Activated T-helper 1 cell treated with anti-CD3 and anti-CD28 coated beads, Interleukin-12 subunit alpha, Interleukin-12 subunit beta, Interleukin-2, Interleukin-4 antibody, amounts not matched to agents 30 ng/mL and 10 ng/mL and 1 ng/mL, durations not matched to agents 14 hours and 24 hours and 36 hours (primary cell): ENCODE results near the gene ATF5. TPM values are rescaled to one million over a fixed set of nuclear protein-coding genes. Genes with fewer than 3 reads are reported as not detected.
"Not testable (repeated sequence)": the region's sequence is repeated elsewhere in the genome, so short reads cannot be mapped to it uniquely, and the experiment has no call there.

Experiments used
- DNase-seq: peaks from one replicate; pipeline ENCODE4 v3.0.0; 2021; ENCODE audit warnings: low spot score
- H3K27ac Mint-ChIP-seq: one replicate; pipeline ENCODE4 v1.8.0; 2021; ENCODE audit warnings: mild to moderate bottlenecking, mixed read lengths
- H3K27me3 Mint-ChIP-seq: one replicate; pipeline ENCODE4 v1.8.0; 2022; ENCODE audit warnings: mild to moderate bottlenecking, moderate library complexity, mixed read lengths; ENCODE audit not compliant: insufficient read depth
- H3K36me3 Mint-ChIP-seq: one replicate; pipeline ENCODE4 v1.8.0; 2021; ENCODE audit warnings: low read depth, mixed read lengths
- H3K4me1 Mint-ChIP-seq: one replicate; pipeline ENCODE4 v1.8.0; 2021; ENCODE audit warnings: low read depth, mixed read lengths
- H3K4me3 Mint-ChIP-seq: one replicate; pipeline ENCODE4 v1.8.0; 2021; ENCODE audit warnings: mild to moderate bottlenecking, moderate library complexity, mixed read lengths
- H3K9me3 Mint-ChIP-seq: one replicate; pipeline ENCODE4 v1.8.0; 2021; ENCODE audit warnings: mixed read lengths
- intact Hi-C: fragments of 100-400 bp; cut with micrococcal nuclease; formaldehyde crosslinking; loops from one replicate; pipeline ENCODE4 v1.15.1; 2024
- total RNA-seq: library from RNA; stranded (reverse); gene quantifications from 2 replicates; pipeline ENCODE4 v1.2.3, GENCODE V29; 2022

ATF5 gene
- total RNA-seq, 1 donor from 2014 or later = 52.0 TPM

DNA sequence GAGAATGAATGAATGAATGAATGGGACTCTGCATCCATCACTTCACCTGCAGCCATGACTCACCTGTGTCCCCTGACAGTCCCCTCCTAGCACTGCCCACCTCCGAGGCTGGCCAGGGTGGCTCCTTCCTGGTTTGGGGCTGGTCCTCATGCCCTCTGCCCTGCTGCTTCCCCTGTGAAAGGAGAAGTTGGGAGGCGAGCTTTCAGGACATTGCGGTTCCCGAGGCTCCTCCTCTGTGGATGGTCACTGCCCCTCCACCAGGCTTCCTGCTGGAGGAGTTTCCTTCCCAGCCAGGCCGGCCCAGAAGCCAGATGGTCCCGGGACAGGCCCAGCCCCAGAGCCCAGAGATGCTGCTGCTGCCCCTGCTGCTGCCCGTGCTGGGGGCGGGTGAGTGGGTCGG, 40.4 kb downstream of the ATF5 start:
- H3K27me3 Mint-ChIP-seq, H3K36me3 Mint-ChIP-seq, H3K4me1 Mint-ChIP-seq, intact Hi-C loops, H3K27ac Mint-ChIP-seq, H3K9me3 Mint-ChIP-seq, DNase-seq, H3K4me3 Mint-ChIP-seq: not testable (repeated sequence)

DNA sequence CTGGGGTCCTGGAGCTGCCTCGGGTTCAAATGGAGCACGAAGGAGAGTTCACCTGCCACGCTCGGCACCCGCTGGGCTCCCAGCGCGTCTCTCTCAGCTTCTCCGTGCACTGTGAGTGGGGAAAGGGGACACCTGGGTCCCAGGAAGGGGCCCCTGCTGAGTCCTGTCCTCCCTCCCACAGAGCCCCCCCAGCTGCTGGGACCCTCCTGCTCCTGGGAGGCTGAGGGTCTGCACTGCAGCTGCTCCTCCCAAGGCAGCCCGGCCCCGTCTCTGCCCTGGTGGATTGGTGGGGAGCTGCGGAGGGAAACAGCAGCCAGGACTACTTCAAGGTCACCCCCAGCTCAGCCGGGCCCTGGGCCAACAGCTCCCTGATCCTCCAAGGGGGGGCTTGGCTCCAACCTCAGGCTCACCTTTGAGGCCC, 43.0 kb downstream of the ATF5 start:
- Mint-ChIP-seq H3K9me3 (no peaks in the 10 kb centered on the region), H3K27ac (no peak overlapping the region), H3K4me1 (no peaks in the 10 kb centered on the region), H3K4me3 (no peak overlapping the region), H3K27me3 (peaks cover 2% of the 10 kb centered on the region), H3K36me3 (peaks cover 7% of the 10 kb centered on the region)
- DNase-seq = no peak
- intact Hi-C loops = no loop called here

DNA sequence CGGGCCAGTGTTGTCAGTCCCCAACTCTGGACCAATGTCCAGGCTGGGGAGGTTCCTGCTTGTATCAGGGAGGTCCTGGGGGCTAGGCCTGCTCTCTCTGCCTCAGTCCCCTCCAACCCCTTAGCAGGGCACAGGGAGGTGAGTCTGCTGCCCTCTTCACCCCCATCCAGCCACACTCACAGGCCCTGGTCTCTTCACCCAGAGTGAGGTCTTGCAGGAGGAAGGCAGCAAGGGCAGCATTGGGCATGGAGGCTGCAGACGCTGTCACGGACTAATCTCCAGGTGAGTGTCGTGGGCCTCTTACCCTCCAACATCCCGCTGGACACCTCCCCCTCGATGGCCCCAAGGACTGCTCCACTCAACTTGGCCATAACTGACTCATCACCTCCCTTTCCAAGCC, 43.8 kb downstream of the ATF5 start:
- no peaks in the 10 kb centered on the region for H3K9me3 Mint-ChIP-seq
- H3K27ac Mint-ChIP-seq = no peak overlapping the region
- no peaks in the 10 kb centered on the region for H3K4me1 Mint-ChIP-seq
- no peak for DNase-seq
- intact Hi-C loops = no loop called here
- no peaks in the 10 kb centered on the region for H3K27me3 Mint-ChIP-seq
- H3K4me3 Mint-ChIP-seq = no peak overlapping the region
- H3K36me3 Mint-ChIP-seq = peaks cover 8% of the 10 kb centered on the region

DNA sequence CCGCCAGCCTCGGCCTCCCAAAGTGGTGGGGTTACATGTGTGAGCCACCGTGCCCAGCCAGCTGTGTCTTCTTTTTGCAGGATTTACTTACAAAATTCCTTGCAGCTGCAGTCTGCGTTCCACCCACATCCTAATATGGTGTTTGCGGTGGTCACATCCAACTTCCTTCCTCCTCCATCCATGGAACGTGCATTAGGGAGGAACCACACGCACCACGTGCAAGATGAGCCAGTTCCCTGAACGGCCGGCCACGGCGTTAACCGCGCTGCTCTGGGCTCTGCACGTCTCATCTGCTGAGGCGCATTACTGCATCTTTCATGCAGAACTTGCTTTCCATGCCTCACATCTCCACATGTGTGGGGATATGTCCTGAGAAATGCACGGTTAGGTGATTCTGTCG, 45.0 kb downstream of the ATF5 start:
- H3K36me3 Mint-ChIP-seq = peaks cover 8% of the 10 kb centered on the region
- no peak overlapping the region for H3K27ac Mint-ChIP-seq
- no peak overlapping the region for H3K4me3 Mint-ChIP-seq
- H3K4me1 Mint-ChIP-seq = no peaks in the 10 kb centered on the region
- no peak for DNase-seq
- no peaks in the 10 kb centered on the region for H3K27me3 Mint-ChIP-seq
- intact Hi-C loops = no loop called here
- H3K9me3 Mint-ChIP-seq = no peaks in the 10 kb centered on the region

DNA sequence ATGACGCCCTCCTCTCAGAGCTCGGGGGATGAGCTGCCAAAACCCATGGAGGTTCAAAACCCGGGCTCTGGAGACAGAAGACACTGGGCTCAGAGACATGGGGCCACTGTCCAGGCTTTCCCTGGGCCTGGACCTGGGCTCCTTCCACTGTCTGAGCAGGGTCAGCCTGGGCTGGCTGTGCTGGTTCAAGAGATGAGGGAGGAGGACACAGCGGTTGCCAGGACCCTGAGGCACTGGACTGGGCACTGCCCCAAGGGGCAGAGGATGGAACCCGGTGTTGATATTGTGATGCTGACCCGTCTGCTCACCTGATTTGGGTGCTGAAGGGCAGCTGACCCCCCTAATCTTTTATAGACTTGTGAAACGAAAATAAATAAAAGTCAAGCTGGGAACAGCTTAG, 46.0 kb downstream of the ATF5 start:
- intact Hi-C loops = no loop called here
- no peaks in the 10 kb centered on the region for H3K9me3 Mint-ChIP-seq
- no peak overlapping the region for H3K27ac Mint-ChIP-seq
- DNase-seq = no peak
- no peak overlapping the region for H3K4me3 Mint-ChIP-seq
- no peaks in the 10 kb centered on the region for H3K4me1 Mint-ChIP-seq
- peaks cover 8% of the 10 kb centered on the region for H3K36me3 Mint-ChIP-seq
- no peaks in the 10 kb centered on the region for H3K27me3 Mint-ChIP-seq

DNA sequence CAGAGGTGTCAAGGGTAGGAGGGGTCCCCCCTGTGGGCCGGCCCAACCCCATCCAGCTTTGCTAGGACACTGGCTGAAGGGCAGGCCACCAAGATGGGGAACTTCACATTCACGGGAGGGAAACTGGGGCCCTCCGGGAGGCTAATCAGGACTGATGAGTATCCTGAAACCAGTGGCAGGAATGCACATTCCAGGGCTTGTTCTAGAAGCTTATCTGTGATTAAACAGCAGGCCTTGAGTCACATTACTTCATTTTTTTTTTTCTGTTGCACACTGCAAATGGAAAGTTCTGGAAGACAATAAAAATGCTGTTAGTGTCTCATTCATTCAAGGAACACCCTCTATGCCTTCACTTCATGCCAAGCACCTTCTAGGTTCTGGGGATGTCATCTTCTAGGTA, 47.5 kb downstream of the ATF5 start:
- H3K4me1 Mint-ChIP-seq = no peaks in the 10 kb centered on the region
- DNase-seq = no peak
- no peak overlapping the region for H3K27ac Mint-ChIP-seq
- H3K4me3 Mint-ChIP-seq = no peak overlapping the region
- peaks cover 9% of the 10 kb centered on the region for H3K36me3 Mint-ChIP-seq
- no peaks in the 10 kb centered on the region for H3K27me3 Mint-ChIP-seq
- no peaks in the 10 kb centered on the region for H3K9me3 Mint-ChIP-seq
- intact Hi-C loops = no loop called here

DNA sequence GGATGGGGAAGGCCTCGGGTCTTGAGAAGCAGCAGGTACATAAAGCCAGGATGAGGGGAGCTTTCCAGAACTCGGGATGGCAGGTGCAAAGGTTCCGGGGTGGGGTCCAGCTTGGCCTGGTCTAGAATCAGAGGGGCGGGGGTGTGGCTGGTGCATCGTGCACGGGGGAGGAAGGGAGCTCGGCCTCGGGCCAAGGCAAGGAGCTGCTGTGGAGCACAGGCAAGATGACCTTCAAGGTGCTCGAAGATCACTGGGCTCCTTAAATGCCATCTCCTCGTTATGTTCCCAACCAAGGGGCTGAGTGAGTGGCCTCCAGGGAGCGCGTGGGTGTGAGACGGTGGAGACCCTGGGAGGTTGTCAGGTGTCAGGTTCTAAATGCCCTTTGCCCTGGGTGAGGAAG, 48.1 kb downstream of the ATF5 start:
- DNase-seq = no peak
- no peaks in the 10 kb centered on the region for H3K4me1 Mint-ChIP-seq
- no peak overlapping the region for H3K27ac Mint-ChIP-seq
- H3K27me3 Mint-ChIP-seq = no peaks in the 10 kb centered on the region
- H3K4me3 Mint-ChIP-seq = no peak overlapping the region
- intact Hi-C loops = no loop called here
- peaks cover 13% of the 10 kb centered on the region for H3K36me3 Mint-ChIP-seq
- H3K9me3 Mint-ChIP-seq = no peaks in the 10 kb centered on the region

DNA sequence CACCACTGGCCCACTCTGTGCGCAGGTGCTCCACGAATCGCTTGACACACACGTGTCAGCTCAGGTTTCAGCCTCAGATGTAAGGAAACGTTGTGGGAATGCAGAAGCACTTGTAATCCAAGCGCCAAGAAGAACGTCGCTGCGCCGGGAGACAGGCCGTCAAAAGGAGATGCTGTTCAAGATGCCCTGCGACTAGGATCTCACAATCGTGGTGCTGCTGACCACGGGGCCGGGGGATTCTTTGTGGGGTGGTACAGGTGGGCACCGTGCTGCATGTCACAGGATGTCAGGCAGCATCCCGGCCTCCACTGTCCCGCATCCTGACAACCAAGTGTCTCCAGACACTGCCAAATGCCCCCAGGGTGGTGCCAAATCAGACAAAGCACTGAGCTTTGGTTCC, 48.9 kb downstream of the ATF5 start:
- Mint-ChIP-seq H3K9me3 (no peaks in the 10 kb centered on the region), H3K27ac (no peak overlapping the region), H3K36me3 (peaks cover 13% of the 10 kb centered on the region), H3K27me3 (no peaks in the 10 kb centered on the region), H3K4me3 (no peak overlapping the region), H3K4me1 (no peaks in the 10 kb centered on the region)
- intact Hi-C loops = no loop called here
- no peak for DNase-seq

DNA sequence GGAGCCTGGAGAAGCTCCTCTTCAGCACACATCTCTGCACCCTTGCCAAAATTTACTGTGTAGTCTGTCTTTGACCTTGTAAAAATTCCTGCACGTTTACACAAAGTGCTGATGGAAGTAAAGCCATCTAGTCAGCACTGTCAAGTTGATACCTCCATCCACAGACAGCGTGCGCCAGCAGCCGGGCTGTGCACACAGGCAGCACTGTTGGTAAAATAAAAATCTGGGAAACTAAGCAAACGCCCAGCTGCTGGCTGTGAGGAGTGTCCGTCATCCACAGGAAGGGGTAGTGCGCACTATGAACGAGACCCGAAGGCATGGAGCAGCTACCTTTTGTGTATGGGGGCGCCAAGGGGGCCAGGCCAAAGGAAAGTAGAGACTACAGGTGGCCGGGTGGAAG, 49.3 kb downstream of the ATF5 start:
- Mint-ChIP-seq H3K4me1 (no peaks in the 10 kb centered on the region), H3K4me3 (no peak overlapping the region), H3K27me3 (no peaks in the 10 kb centered on the region), H3K36me3 (peaks cover 13% of the 10 kb centered on the region), H3K9me3 (no peaks in the 10 kb centered on the region), H3K27ac (no peak overlapping the region)
- DNase-seq = no peak
- intact Hi-C loops = no loop called here

DNA sequence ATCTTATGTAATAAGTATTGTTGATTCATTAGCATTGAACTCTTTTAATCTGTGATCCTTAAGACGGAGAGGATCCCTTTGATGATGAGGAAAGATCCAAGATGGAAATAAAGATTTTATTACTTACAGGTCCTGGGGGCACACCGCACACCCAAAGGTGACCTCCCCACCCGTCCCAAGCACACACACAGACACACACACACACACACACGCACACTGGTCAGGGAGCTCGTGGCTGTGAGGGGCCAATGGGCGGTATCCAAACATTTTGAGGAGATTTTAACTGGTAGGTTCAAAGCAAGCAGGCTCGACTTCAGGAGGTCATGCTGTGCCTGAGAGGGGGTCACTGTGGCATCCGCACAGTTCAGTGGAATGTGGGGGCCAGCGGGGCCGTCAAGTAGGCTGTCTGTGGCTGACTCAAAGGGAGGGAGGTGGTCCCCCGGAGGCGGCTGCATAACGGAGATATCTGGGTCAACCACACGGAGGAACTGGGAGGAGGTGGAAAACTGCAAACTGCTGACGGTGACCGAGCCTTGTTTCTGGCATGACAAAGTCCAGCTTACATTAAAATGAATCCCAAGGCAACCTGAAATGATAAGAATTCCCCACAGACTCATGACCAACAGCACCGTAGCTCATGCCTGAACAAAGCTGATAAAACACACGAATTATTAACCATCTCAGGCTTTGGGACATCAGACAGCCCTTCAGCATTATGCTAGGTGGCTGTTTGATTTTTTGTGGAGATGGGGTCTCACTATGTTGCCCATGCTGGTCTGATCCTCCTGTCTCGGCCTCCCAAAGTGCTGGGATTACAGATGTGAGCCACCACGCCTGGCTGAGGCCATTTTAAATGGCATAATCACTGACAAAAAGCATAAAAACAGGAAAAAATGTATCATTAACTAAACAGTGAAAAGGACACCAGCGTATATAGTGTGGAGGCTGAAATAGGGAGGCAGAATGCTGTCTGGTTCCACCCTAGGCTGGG, 52.9 kb downstream of the ATF5 start:
- intact Hi-C loops = loop anchor here (5.0 to 10.0 kb wide), 2 partner anchors 105 to 167 kb away; partner anchors contain the start of genes AKT1S1, FUZ, MED25 and TBC1D17
- no peak overlapping the region for H3K4me3 Mint-ChIP-seq
- DNase-seq = no peak
- no peaks in the 10 kb centered on the region for H3K9me3 Mint-ChIP-seq
- no peaks in the 10 kb centered on the region for H3K27me3 Mint-ChIP-seq
- peaks cover under 1% of the 10 kb centered on the region for H3K4me1 Mint-ChIP-seq
- H3K36me3 Mint-ChIP-seq = peaks cover 17% of the 10 kb centered on the region
- no peak overlapping the region for H3K27ac Mint-ChIP-seq

Other genes with a start within 250 kb of the ATF5 start
- gene ADM5, start 239.6 kb upstream of the ATF5 start, total RNA-seq = 6.0 and 6.9 TPM in 2 replicates
- gene CPT1C, start 238.1 kb upstream of the ATF5 start, total RNA-seq = 3.1 and 3.9 TPM in 2 replicates
- 1.3 and 2.0 TPM in 2 replicates for gene TSKS, start 165.9 kb upstream of the ATF5 start, total RNA-seq
- 61.1 and 63.6 TPM in 2 replicates for gene AP2A1, start 162.2 kb upstream of the ATF5 start, total RNA-seq
- 14.0 and 18.8 TPM in 2 replicates for gene FUZ, start 115.9 kb upstream of the ATF5 start, total RNA-seq
- gene MED25, start 110.9 kb upstream of the ATF5 start, total RNA-seq = 54.2 and 54.5 TPM in 2 replicates
- gene PTOV1, start 78.0 kb upstream of the ATF5 start, total RNA-seq = 107 and 113 TPM in 2 replicates
- gene PNKP, start 61.6 kb upstream of the ATF5 start, total RNA-seq = 138 and 141 TPM in 2 replicates
- 32.1 and 32.2 TPM in 2 replicates for gene AKT1S1, start 51.9 kb upstream of the ATF5 start, total RNA-seq
- 38.7 and 41.8 TPM in 2 replicates for gene TBC1D17, start 51.5 kb upstream of the ATF5 start, total RNA-seq
- 50.0 and 51.5 TPM in 2 replicates for gene IL4I1, start 32.3 kb upstream of the ATF5 start, total RNA-seq
- gene NUP62, start 299 bp downstream of the ATF5 start, total RNA-seq = 231 and 238 TPM in 2 replicates
- gene SIGLEC11, start 32.0 kb downstream of the ATF5 start, total RNA-seq = not detected in 2 replicates
- gene VRK3, start 96.2 kb downstream of the ATF5 start, total RNA-seq = 66.7 and 69.4 TPM in 2 replicates
- 10.1 and 11.8 TPM in 2 replicates for gene ZNF473, start 96.8 kb downstream of the ATF5 start, total RNA-seq
- not detected in 2 replicates for gene IZUMO2, start 234.1 kb downstream of the ATF5 start, total RNA-seq